Tibial artery (tissue), 4 donors: Measurements from ENCODE around the gene SLX9.

Experiments used
- DNase-seq, 2 donors: peaks; one replicate each; pipeline ENCODE4 v3.0.0-alpha.2; 2019
- H3K27ac ChIP-seq, 2 donors: fragments of 200-600 bp; sonication (generic) in 1 of 2; 1 replicate in 1 of 2; 2 replicates in 1 of 2; pipeline ENCODE4 v1.5.1; 2018 to 2019; ENCODE audit warnings: mild to moderate bottlenecking in 1 of 2
- H3K27me3 ChIP-seq, 2 donors: fragments of 200-600 bp; sonication (generic) in 1 of 2; one replicate each; pipeline versions ENCODE4 v1.5.1 to v1.6.0; 2016 to 2019
- H3K36me3 ChIP-seq, 3 donors: fragments of 200-600 bp; sonication (generic) in 2 of 3; one replicate each; pipeline ENCODE4 v1.5.1; 2016 to 2019; ENCODE audit warnings: mild to moderate bottlenecking in 2 of 3
- H3K4me1 ChIP-seq, 4 donors: fragments of 200-600 bp; sonication (generic) in 2 of 4; 1 replicate in 3 of 4; 2 replicates in 1 of 4; pipeline ENCODE4 v1.5.1; 2016 to 2019
- H3K4me3 ChIP-seq, 2 donors: fragments of 200-600 bp; sonication (generic) in 1 of 2; 1 replicate in 1 of 2; 2 replicates in 1 of 2; pipeline ENCODE4 v1.5.1; 2018 to 2019; ENCODE audit warnings: mild to moderate bottlenecking in 2 of 2
- H3K9me3 ChIP-seq, 3 donors: fragments of 200-600 bp; sonication (generic) in 1 of 3; one replicate each; pipeline ENCODE4 v1.5.1; 2016 to 2019
- CTCF ChIP-seq, 2 experiments: fragments of 200-600 bp in 1 of 2; fragments of 450-650 bp in 1 of 2; IDR thresholded peaks; one replicate each; pipeline ENCODE4 v1.5.1; 2017 to 2019; ENCODE audit warnings: antibody characterized with exemption in 2 of 2, mild to moderate bottlenecking in 1 of 2, moderate library complexity in 1 of 2
- intact Hi-C: fragments of 100-400 bp; cut with DNase I; formaldehyde crosslinking; loops from one replicate; pipeline ENCODE4 v1.15.0; 2023; ENCODE audit warnings: low total_unique reads

Gene SLX9

GRCh38 chr21:44943686-44944550 lies 4.1 kb downstream of the SLX9 start:
- Histone ChIP-seq H3K36me3 (peaks cover 4 to 31% (median 31%) of the 10 kb centered on the region in 3 donors), H3K4me1 (peaks cover 0 to 53% (median 35%) of the 10 kb centered on the region in 4 donors), H3K9me3 (no peaks in the 10 kb centered on the region), H3K4me3 (no peak overlapping the region), H3K27ac (no peak overlapping the region), H3K27me3 (no peaks in the 10 kb centered on the region)
- intact Hi-C loops = loop anchor here (10.0 kb wide), 1 partner anchor 341 kb away; the partner anchor contains the start of gene POFUT2
- no peak for TF ChIP-seq CTCF (IDR thresholded peaks at IDR 0.05)
- peak in 1 of 2 donors; percentile 51 for DNase-seq

- peak in 1 of 2 donors; percentile 56 for DNase-seq
- no peaks in the 10 kb centered on the region for H3K27me3 ChIP-seq
- no peak overlapping the region for H3K4me3 ChIP-seq
- H3K4me1 ChIP-seq = peaks cover 0 to 53% (median 35%) of the 10 kb centered on the region in 4 donors
- TF ChIP-seq CTCF (IDR thresholded peaks at IDR 0.05) = no peak
- H3K36me3 ChIP-seq = peaks cover 4 to 31% (median 31%) of the 10 kb centered on the region in 3 donors
- intact Hi-C loops = loop anchor here (10.0 kb wide), 1 partner anchor 340 kb away; the partner anchor contains the start of gene POFUT2
- H3K27ac ChIP-seq = no peak overlapping the region
- H3K9me3 ChIP-seq = no peaks in the 10 kb centered on the region
Observed at GRCh38 chr21:44944596-44944995, 4.8 kb downstream of the SLX9 start.

GRCh38 chr21:44946254-44947041 lies 6.6 kb downstream of the SLX9 start:
- intact Hi-C loops = loop anchor here (10.0 kb wide), 1 partner anchor 338 kb away; the partner anchor contains the start of gene POFUT2
- Histone ChIP-seq H3K4me3 (no peak overlapping the region), H3K36me3 (peaks cover 4 to 36% (median 31%) of the 10 kb centered on the region in 3 donors), H3K27ac (peak overlapping the region in 1 of 2 donors; percentile 65), H3K9me3 (no peaks in the 10 kb centered on the region), H3K4me1 (peaks cover 0 to 59% (median 45%) of the 10 kb centered on the region in 4 donors), H3K27me3 (no peaks in the 10 kb centered on the region)
- no peak for TF ChIP-seq CTCF (IDR thresholded peaks at IDR 0.05)
- DNase-seq = peak in 1 of 2 donors; percentile 66

GRCh38 chr21:44947111-44947929 lies 7.5 kb downstream of the SLX9 start:
- Histone ChIP-seq H3K27me3 (no peaks in the 10 kb centered on the region), H3K9me3 (no peaks in the 10 kb centered on the region), H3K4me1 (peaks cover 0 to 59% (median 43%) of the 10 kb centered on the region in 4 donors), H3K4me3 (no peak overlapping the region), H3K36me3 (peaks cover 4 to 38% (median 31%) of the 10 kb centered on the region in 3 donors), H3K27ac (peak overlapping the region; percentile 51 to 65)
- DNase-seq = peak in 1 of 2 donors; percentile 75
- intact Hi-C loops = loop anchor here (10.0 kb wide), 1 partner anchor 337 kb away; the partner anchor contains the start of gene POFUT2
- TF ChIP-seq CTCF (IDR thresholded peaks at IDR 0.05) = no peak

GRCh38 chr21:44947930-44948331 lies 8.1 kb downstream of the SLX9 start:
- peak; percentile 57 to 93 for DNase-seq
- no peak for TF ChIP-seq CTCF (IDR thresholded peaks at IDR 0.05)
- H3K9me3 ChIP-seq = no peaks in the 10 kb centered on the region
- peaks cover 4 to 38% (median 31%) of the 10 kb centered on the region in 3 donors for H3K36me3 ChIP-seq
- H3K27ac ChIP-seq = peak overlapping the region; percentile 51 to 96
- peaks cover 3 to 62% (median 48%) of the 10 kb centered on the region in 4 donors for H3K4me1 ChIP-seq
- no peak overlapping the region for H3K4me3 ChIP-seq
- H3K27me3 ChIP-seq = no peaks in the 10 kb centered on the region
- intact Hi-C loops = loop anchor here (10.0 kb wide), 1 partner anchor 337 kb away; the partner anchor contains the start of gene POFUT2
